Testis (tissue), 3 donors: ENCODE results near the gene MAPK8IP1. TPM values are rescaled to one million over a fixed set of nuclear protein-coding genes. Genes with fewer than 3 reads are reported as not detected.

Source experiments
- DNase-seq: peaks from one replicate; pipeline ENCODE4 v3.0.0-alpha.2; 2019
- H3K27ac ChIP-seq, 2 donors: fragments of 200-600 bp; sonication (generic); one replicate each; pipeline ENCODE4 v1.5.1; 2019
- H3K27me3 ChIP-seq: fragments of 200-600 bp; sonication (generic); one replicate; pipeline ENCODE4 v1.5.1; 2019
- H3K36me3 ChIP-seq: fragments of 200-600 bp; sonication (generic); one replicate; pipeline ENCODE4 v1.5.1; 2017; ENCODE audit warnings: low read depth; ENCODE audit errors: missing control alignments
- H3K4me1 ChIP-seq: fragments of 200-600 bp; sonication (generic); one replicate; pipeline ENCODE4 v1.5.1; 2019
- H3K4me3 ChIP-seq, 2 donors: fragments of 200-600 bp; sonication (generic); one replicate each; pipeline ENCODE4 v1.5.1; 2017 to 2019
- H3K9me3 ChIP-seq: fragments of 200-600 bp; sonication (generic); one replicate; pipeline ENCODE4 v1.5.1; 2017
- CTCF ChIP-seq, 3 experiments: fragments of 450-650 bp in 2 of 3; fragments of 200-600 bp in 1 of 3; sonication (generic) in 1 of 3; IDR thresholded peaks; one replicate each; pipeline ENCODE4 v1.5.1; 2016 to 2019; ENCODE audit warnings: antibody characterized with exemption in 3 of 3, mild to moderate bottlenecking in 2 of 3, moderate library complexity in 1 of 3
- POLR2A ChIP-seq: fragments of 450-650 bp; IDR thresholded peaks from one replicate; pipeline ENCODE4 v1.6.1; 2017; ENCODE audit warnings: antibody characterized with exemption, mild to moderate bottlenecking, moderate library complexity
- WGBS, 2 donors: methylation state at CpG; one replicate each; pipeline ENCODE4 v1.1.5; 2018; 5-methylcytosine and 5-hydroxymethylcytosine counted together
- intact Hi-C: fragments of 100-400 bp; cut with DNase I; formaldehyde crosslinking; loops from one replicate; pipeline ENCODE4 v1.15.1; 2023; ENCODE audit warnings: low total_unique reads
- polyA plus RNA-seq: library from polyadenylated mRNA; stranded (reverse); fragments of 350-450 nt; fragmentation: Illumina TruSeq; extraction: RNeasy Lipid Tissue Mini Kit (QIAGEN cat#74804); gene quantifications from one replicate; pipeline ENCODE4 v1.2.3, GENCODE V29; 2014; ENCODE audit warnings: low read depth, low replicate concordance; ENCODE audit not compliant: insufficient read depth
- total RNA-seq, 2 donors: library from RNA; depleted of rRNA; stranded (reverse); fragments of >200 nt; gene quantifications; one replicate each; pipeline ENCODE4 v1.2.3, GENCODE V29; 2016

Gene MAPK8IP1
- total and polyA plus RNA-seq, 3 donors from 2014 or later: 54.5 to 62.9 (median 57.5) TPM

GRCh38 chr11:45877221-45877620, 8.2 kb upstream of the MAPK8IP1 start:
- no peak for DNase-seq
- no peak for TF ChIP-seq POLR2A
- no peak overlapping the region for H3K27ac ChIP-seq
- H3K4me3 ChIP-seq: no peak overlapping the region
- no peaks in the 10 kb centered on the region for H3K9me3 ChIP-seq
- WGBS, 2 donors: 83 to 96% methylated on average over 8 of the region's 8 CpGs
- intact Hi-C loops: no loop called here
- no peaks in the 10 kb centered on the region for H3K4me1 ChIP-seq
- H3K27me3 ChIP-seq: no peaks in the 10 kb centered on the region
- no peaks in the 10 kb centered on the region for H3K36me3 ChIP-seq

GRCh38 chr11:45877845-45878244, 7.6 kb upstream of the MAPK8IP1 start:
- Histone ChIP-seq H3K27me3 (no peaks in the 10 kb centered on the region), H3K4me1 (no peaks in the 10 kb centered on the region), H3K36me3 (no peaks in the 10 kb centered on the region), H3K9me3 (no peaks in the 10 kb centered on the region), H3K27ac (no peak overlapping the region), H3K4me3 (no peak overlapping the region)
- DNase-seq: no peak
- TF ChIP-seq CTCF (IDR thresholded peaks at IDR 0.05): no peak
- no peak for TF ChIP-seq POLR2A
- 91 to 96% methylated on average over 3 of the region's 3 CpGs for WGBS, 2 donors
- intact Hi-C loops: no loop called here

- Histone ChIP-seq H3K27ac (peak overlapping the region in 1 of 2 donors; percentile 41), H3K4me1 (no peaks in the 10 kb centered on the region), H3K9me3 (no peaks in the 10 kb centered on the region), H3K4me3 (no peak overlapping the region), H3K27me3 (no peaks in the 10 kb centered on the region), H3K36me3 (no peaks in the 10 kb centered on the region)
- DNase-seq: no peak
- intact Hi-C loops: no loop called here
- 73 to 77% methylated on average over 7 of the region's 7 CpGs for WGBS, 2 donors
- TF ChIP-seq CTCF (IDR thresholded peaks at IDR 0.05) (no peak), POLR2A (no peak)
Observed at GRCh38 chr11:45879803-45880686, 5.4 kb upstream of the MAPK8IP1 start.

DNA sequence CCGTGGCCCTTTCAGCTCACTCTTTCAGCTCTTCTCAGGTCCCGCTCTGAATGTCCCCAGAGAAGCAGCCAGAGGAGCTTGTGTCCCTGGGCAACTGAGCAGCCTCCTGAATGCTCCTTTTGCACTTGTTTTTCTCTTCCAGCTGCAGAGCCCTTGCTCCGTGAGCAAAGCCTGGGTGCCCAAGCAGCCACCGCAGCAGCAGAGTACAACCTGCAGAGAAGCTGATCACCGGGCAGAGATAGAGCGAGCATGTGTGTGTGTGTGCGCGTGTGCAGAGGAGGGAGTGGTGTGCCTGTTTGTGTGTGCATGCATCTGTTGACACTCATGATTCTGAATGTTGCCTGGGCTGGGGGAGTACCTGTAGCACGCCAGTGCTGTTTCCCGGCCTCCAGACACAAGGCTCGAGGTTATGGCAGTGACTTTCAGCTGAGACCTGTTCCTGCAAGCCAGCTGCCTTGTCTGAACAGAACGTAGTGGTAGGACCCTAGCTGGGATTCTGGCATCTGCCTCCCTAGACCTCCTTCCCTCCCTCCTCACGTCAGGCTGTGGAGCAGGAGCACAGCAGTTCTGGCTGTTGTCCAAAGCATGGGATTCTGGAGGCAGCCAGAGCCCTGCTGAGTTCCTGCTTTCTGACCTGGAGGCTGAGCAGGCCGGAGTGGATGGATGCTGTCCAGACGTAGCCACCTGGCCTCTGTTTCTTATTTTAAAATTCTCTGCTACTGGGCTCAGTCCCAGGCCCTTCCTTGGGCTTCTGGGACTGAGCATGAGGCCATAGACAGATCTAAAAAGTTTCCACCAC, 4.5 kb upstream of the MAPK8IP1 start:
- Histone ChIP-seq H3K4me3 (no peak overlapping the region), H3K36me3 (no peaks in the 10 kb centered on the region), H3K27me3 (no peaks in the 10 kb centered on the region), H3K27ac (no peak overlapping the region), H3K9me3 (no peaks in the 10 kb centered on the region), H3K4me1 (no peaks in the 10 kb centered on the region)
- TF ChIP-seq POLR2A (no peak), CTCF (IDR thresholded peaks at IDR 0.05) (no peak)
- WGBS, 2 donors: 67 to 72% methylated on average over 13 to 15 of the region's 15 CpGs
- intact Hi-C loops: no loop called here
- DNase-seq: no peak

DNA sequence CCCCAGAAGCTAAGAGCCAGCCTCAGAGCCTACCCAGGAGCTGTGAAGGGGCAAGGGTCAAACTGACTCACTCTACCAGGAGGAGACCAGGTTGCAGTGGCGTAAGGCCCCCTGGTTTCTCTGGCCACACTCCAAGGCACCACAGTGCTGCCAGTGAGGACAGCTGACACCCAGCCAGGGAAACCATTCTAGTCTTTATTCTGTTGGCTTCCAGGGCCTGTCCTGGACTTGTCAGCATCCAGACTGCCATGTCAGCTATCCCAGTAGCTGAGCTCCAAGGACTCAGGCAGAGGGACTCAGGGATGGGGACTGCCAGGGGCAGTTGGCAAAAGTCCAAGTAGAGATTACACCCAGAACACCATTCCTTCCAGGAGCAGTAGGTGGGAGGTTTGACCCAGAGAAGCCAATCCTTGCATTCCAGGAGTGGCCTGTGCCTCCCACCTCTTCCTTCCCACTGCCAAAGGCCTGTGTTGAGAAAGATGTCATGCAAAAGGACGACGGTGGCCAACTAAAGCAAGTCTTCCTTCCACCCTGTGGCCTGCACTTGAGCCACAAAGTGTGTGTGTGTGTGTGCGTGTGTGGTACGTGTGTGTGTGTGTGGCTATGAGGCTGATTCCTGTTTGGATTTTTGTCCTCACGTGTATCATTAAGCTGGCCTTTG, 3.6 kb upstream of the MAPK8IP1 start:
- no peak for TF ChIP-seq CTCF (IDR thresholded peaks at IDR 0.05)
- TF ChIP-seq POLR2A: no peak
- no peak overlapping the region for H3K4me3 ChIP-seq
- no peak overlapping the region for H3K27ac ChIP-seq
- 65 to 82% methylated on average over 4 to 6 of the region's 6 CpGs for WGBS, 2 donors
- H3K36me3 ChIP-seq: no peaks in the 10 kb centered on the region
- H3K9me3 ChIP-seq: no peaks in the 10 kb centered on the region
- intact Hi-C loops: no loop called here
- H3K27me3 ChIP-seq: no peaks in the 10 kb centered on the region
- no peak for DNase-seq
- H3K4me1 ChIP-seq: no peaks in the 10 kb centered on the region
